ENCODE results near the gene ORM2.

GRCh38 chr9:114330636-114331035 lies 967 bp downstream of the ORM2 start:
- TF ChIP-seq CTCF (IDR thresholded peaks at IDR 0.05; ENCODE audit: low read depth, low read length, poor library complexity, severe bottlenecking) (no peak), EZH2phosphoT487 (IDR thresholded peaks at IDR 0.05; ENCODE audit: borderline replicate concordance, low read length) (no peak)

Measured in DOHH2 (cell line).